HG03135 (cell line): ENCODE data around the gene NGEF.

Source experiments
- ATAC-seq: cut with Tn5 transposase; IDR thresholded peaks from one replicate; pipeline ENCODE4 v1.9.1; 2021; ENCODE audit warnings: mild to moderate bottlenecking, moderate library complexity; ENCODE audit not compliant: unreplicated experiment

NGEF gene

DNA sequence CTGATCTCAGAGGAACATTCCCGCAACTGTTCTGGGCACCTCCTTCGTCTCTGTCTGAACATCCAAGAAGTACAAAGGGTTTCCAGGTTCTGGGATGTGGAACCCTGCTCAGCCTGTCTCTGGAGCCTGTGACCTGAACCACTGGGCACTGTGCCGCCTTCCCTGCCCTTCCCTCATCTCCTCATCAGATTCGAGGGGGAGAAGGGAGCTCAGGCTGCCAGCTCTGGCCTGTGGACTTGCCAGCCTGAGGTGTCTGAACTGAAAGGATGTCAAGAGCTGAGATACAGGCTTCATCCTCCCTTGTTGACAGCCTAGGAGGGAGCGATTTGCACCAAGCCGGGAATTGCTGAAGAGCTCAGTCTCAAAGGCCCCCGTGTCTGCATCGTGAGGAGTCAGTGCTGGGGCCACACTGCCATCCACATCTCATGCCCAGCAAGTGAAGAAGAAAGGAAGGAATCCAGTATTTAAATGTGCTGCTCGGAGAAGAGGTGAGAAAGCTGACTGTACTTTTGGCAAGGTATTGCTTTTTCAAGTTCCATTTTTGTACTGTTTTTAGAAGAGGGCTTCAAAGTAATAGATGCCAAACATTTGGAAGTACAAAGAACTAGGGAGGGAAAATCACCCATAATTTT lies 32.0 kb upstream of the NGEF start:
- no peak for ATAC-seq

- ATAC-seq = no peak
These were observed 29.5 kb upstream of the NGEF start for GRCh38 chr2:233042549-233042948.

DNA sequence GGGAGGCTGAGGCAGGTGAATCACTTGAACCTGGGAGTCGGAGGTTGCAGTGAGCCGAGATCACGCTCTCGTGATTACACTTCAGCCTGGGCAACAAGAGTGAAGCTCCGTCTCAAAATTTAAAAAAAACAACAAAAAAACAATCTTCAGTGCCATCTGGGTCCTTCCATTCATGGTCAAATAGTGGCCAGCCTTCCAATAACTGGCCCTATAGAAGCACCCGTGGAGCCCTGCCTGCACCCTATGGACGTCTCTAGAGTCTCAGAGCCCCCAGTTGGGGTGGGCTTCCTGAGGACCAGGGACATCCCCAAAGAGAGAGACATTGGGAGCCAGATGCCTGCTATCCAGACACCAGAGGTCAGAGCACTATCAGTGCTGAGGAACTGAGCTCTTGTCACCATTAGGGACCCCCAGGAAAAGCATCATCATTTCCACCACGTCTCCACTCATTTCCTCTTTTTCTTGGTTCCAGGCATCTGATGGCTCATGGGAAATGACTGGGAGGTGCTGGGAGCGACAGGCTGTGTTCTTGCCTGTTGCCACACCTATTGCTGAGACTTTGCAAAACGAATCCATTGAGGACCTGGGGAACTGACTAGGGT lies 28.8 kb upstream of the NGEF start:
- no peak for ATAC-seq

DNA sequence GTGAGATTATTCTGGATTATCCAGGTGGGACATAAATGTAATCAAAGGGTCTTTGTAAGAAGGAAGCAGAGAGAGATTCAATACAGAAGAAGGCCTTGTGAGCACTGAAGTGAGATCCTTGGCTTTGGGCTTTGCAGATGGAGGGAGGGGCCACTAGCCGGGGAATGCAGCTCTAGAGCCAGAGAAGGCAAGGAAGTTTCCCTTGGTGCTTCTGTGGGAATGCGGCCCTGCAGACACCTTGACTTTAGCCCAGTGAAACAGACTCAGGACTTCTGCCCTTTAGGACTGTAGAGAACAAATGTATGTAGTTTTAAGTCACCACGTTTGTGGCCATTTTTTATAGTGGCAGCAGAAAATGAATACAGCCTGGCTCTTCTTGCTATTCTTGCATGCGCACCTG lies 27.5 kb upstream of the NGEF start:
- ATAC-seq = no peak

DNA sequence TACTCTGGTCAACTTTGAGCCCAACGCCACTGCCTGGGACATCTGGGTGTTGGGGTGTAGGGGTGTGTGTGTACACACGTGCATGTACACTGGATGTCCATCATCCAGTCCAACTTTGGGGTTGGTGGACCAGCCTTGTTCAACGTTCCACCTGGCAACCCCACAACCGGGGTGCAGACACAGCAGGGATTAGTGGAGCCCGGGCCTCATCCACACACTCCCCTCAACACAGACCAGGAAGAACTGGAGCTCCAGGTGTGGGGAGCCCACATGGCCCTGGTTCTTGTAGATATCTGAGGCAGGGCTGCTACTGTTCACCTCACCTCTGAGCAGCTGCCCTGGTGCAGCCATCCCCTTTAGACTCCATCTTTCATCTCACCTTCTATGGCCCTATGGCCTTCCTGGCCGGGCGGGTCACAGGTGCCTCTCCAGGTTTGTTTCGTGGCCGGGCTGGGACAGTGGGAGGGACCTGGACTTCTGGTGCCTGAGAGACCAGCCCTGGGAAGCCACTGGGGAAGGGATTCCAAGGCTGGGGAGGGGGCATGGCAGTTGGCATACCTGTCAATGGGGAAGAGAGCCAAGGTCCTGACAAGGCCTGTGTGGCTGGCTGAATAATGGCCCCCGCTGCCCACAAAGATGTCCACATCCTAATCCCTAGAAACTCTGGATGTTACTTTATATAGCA lies 26.9 kb upstream of the NGEF start:
- no peak for ATAC-seq

- no peak for ATAC-seq
These were observed 26.3 kb upstream of the NGEF start for GRCh38 chr2:233039212-233039845.

GRCh38 chr2:233037078-233037477 lies 24.0 kb upstream of the NGEF start:
- no peak for ATAC-seq

GRCh38 chr2:233036162-233036838 lies 23.2 kb upstream of the NGEF start:
- no peak for ATAC-seq

GRCh38 chr2:233035426-233036161 lies 22.5 kb upstream of the NGEF start:
- no peak for ATAC-seq

GRCh38 chr2:233034091-233034882 lies 21.2 kb upstream of the NGEF start:
- no peak for ATAC-seq

DNA sequence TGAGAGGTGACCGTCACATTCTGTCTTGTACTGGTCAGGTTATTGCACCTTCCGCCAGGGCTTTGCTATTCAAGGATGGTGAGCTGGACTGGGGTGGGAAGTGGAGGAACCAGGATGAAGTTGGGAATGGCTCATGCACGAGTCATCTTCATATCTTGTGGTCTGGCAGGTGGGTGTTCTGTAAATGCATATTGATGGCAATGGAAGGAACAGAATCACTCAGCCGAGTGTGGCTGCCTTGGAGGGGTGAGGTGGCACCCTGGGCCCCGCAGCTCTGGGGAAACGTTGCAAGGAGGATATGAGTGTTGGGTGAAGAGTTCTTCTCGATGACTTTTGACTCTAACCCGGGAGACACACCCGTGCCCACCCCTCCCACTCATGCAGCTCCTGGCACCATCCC lies 20.6 kb upstream of the NGEF start:
- no peak for ATAC-seq

GRCh38 chr2:233032551-233033320 lies 19.7 kb upstream of the NGEF start, which contains the start of gene NEU2:
Gene NEU2, plus strand, starts transcription at chr2:233032672. Its CDS starts 0 bp downstream, at chr2:233032672.
- ATAC-seq = no peak

DNA sequence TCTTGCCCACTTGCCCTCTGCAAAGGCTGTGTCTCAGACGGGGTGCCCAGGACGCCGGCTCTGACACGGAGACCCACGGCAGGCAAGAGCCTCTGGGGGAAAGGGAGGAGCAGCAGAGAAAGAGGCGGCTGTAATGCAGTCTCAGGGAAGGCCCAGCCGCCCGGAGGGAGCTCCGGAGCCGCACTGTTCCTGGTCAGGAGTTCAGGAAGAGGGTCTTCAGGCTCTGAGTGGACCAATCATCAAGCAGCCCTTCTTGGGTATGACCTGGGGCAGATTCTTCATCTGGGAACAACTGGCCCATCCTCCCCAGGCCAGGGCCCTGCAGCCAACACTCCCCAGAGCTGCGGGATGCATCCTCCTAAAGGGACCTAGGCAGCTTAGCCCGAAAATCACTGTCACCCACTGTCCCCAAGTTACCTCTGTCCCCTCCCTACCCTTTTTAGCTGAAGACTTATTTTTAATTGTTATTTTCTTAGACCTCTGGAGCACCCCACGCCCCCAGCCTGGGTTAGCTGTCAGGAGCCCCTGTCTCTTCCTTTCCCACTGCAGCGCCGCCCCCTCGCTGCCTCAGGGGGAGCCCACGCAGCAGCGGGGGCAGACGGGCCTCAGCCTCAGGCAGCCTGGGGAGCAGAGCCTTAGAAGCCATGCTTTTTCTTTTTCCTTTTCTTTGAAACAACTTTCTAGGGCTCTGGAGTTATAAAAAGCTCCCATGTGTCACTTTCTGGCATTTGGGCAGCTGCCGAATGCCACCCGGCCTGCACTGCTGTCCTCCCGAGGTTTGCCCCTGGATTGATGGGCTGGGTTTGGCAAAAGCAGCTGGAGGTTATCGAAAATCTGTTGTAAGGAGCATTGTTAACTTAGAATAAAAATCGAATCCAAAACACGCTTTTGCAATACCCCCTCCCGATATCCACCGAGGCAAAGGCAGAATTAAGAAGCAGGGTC lies 18.8 kb upstream of the NGEF start:
- no peak for ATAC-seq

GRCh38 chr2:233029321-233029720 lies 16.3 kb upstream of the NGEF start:
- ATAC-seq = no peak

DNA sequence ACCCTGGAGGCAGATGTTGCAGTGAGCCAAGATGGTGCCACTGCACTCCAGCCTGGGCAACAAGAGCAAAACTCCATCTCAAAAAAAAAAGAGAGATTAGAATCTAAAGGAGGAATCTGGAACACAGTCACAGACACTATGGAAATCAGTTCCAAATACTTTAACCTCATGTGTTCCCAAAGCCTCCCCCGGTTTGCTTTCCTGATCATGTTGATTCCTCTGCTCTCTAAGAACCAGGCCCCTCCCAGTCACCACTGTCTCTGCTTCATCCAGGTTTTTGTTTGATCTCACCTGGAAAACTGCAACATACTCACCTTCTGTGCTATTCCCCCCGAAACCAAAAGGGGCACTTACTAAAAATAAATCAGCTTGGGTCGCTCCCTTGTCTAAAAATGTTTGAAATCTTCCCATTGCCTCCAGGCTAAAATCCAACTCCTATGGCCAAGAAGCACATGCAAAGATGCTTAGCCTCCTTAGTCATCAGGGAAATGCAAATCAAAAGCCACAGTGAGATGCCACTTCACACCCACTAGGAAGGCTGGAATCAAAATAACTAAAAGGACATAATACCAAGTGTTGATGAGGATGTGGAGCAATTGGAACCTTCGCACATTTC lies 13.2 kb upstream of the NGEF start:
- no peak for ATAC-seq

DNA sequence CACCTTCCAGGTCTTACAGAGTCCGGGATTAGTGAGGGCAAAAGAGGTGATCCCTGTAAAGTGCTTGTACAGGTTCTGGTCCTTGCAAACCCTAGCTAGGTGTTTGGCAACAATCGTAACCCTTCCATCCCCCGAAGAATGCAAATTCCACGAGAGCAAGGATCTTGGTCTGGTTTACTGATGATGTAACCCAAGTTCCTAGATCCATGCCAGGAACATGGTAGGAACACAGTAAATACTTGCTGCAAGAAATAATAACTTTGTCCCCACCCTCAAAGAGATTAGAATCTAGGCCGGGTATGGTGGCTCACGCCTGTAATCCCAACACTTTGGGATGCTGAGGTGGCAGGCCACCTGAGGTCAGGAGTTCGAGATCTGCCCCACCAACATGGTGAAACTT lies 12.7 kb upstream of the NGEF start:
- ATAC-seq = no peak

DNA sequence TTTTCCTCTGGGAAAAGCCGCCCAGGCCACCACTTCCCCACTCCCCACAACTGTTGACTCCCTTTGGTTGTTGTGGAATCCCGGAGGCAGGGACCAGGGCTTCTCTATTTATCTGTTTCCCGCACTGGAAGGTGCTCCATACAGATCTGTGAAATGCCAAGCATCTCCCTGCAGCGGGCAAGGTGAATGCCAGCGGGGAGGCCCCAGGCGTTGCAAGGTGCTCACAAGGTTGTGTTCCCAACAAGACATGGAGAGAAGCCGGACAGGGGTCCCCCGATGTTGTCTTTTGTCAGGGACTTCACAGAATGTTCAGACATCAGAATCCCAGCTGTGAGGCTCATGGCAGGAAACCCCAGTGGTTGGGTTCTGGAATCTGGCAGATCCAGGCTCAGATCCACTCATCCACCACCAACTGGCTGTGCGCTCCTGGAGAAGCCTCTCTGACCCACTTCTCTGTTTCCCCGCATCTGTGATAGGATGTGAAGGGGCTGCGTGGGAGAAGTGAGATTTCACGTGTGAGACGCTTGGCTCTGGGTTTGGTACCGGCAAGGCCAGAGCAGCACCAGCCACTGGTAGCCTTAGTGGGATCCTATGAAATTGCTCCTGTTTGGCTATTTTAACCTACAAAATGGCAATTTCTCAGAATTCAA lies 10.8 kb upstream of the NGEF start:
- no peak for ATAC-seq
